GM21367 (cell line): ENCODE measurements around the gene LCN6.

Experiments used
- ATAC-seq: cut with Tn5 transposase; IDR thresholded peaks from one replicate; pipeline ENCODE4 v1.9.1; 2021; ENCODE audit not compliant: unreplicated experiment

Gene LCN6

DNA sequence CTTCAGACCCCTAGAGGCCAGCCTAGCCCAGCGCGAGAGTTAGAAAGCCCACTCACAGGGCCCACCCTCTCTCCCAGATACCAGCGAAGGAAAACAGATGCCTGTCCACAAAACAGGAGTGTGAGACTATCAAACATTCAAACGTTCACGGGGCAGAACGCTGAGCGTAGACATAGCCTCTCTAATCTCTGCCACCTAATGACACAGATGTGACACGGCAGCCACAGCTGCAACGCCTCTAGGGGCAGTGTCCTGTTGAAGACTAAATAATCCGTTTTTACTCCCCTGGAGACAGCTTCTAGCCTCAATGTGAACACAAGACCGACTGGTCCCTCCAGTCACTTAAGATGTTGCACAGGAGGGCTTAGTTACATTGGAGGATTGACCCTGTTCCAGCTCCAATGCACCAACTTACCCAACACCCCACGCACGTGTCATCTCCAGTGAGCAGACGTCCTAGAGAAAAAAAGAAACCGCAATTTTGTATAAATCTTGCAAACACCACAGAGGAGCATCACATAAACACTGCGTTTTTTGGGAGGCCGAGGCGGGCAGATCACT, 21.6 kb downstream of the LCN6 start:
- no peak for ATAC-seq

DNA sequence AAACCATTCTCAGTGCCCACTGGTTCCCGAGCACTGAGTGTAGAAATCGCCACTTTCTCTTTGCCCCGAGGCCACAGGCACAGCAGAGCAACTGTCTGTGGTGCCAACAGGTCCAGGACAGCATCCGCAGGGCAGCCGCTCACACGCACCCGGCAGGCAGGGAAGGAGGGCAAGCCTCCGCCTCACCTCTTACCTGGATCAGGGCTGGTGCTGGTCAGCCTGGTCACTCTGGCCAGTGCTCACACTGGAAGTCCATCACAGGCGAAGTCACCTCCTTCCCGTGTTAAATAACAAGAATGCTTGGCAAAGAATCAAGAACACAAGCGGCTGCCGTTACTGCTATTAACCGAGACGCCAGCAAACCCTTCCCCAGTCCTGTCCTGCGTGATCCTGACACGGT, 22.2 kb downstream of the LCN6 start:
- ATAC-seq, result no peak

DNA sequence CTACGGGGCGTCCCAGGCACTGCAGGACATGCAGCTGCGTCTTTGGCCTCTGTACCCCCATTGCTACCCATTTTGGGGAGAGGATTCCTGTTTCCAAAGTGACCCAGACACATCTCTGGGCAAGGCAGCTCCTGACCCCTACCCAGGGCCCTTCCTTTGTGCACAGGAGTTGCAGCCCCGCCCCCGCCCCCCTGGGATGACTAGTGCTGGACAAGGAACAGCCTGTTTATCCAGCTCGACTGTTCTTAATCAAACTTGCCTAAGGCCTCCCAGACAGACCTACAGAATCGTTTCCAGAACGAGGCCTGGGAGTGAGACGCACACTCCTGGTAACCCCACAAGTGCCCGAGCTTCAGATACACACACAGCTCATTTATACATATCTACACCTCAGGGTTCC, 22.7 kb downstream of the LCN6 start:
- no peak for ATAC-seq

DNA sequence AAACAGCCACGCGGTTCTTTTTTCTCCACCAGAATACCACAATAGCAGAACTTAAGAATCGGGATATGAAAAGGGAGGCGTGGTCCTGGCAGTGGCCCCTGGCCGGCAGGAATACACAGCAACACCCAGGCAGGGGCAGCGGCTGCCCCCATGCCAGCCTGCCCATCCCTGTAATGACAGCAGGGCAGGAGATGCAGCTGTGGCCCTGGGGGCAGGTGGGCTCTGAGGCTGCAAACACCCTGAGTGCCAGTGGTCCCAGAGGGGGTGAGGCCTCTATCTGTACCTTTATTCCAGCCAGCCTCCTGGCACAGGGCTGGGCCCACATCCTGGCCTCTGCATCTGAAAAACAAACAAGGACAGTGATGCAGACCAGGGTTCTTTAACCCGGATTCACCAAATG, 23.6 kb downstream of the LCN6 start:
- ATAC-seq, result no peak

DNA sequence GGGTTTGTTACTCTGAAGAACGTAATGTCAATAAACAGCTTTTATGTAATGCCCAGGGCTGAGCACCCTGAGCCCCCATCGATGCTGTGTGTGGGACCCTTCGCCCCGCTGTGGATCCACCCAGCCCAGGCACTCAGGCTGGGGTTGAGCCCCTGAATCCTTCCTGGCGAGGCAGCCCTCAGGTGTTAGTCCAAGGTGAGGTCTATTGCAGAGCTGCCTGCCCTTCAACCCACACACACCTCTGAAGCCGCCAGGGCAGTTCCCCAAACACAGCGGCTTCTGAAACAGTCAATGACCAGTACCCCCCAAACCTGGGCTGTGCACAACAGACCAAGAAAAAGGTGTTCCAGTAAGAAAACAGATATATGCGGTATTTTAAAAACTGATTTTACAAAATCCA, 24.3 kb downstream of the LCN6 start:
- no peak for ATAC-seq

DNA sequence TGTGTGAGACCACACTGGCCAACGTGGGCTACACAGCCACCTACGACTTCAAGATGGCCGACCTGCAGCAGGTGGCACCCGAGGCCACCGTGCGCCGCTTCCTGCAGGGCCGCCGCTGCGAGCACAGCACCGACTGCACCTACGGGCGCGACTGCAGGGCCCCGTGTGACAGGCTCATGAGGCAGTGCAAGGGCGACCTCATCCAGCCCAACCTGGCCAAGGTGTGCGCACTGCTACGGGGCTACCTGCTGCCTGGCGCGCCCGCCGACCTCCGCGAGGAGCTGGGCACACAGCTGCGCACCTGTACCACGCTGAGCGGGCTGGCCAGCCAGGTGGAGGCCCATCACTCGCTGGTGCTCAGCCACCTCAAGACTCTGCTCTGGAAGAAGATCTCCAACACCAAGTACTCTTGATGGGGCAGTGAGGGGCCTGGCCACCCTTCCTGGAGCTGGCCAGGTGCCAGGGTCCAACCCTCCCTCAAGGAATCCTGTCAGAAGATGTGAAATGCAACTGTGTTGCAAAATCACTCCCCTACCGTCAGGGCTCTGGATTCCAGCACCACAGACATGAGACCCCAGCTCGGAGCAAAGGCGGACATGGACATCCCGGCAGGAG, 24.9 kb downstream of the LCN6 start:
- no peak for ATAC-seq

DNA sequence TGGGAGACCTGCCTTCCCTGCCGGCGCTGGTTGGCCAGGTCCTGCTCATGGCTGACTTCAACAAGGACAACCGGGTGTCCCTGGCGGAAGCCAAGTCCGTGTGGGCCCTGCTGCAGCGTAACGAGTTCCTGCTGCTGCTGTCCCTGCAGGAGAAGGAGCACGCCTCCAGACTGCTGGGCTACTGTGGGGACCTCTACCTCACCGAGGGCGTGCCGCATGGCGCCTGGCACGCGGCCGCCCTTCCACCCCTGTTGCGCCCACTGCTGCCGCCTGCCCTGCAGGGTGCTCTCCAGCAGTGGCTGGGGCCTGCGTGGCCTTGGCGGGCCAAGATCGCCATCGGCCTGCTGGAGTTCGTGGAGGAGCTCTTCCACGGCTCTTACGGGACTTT, 25.4 kb downstream of the LCN6 start:
- ATAC-seq, result no peak

DNA sequence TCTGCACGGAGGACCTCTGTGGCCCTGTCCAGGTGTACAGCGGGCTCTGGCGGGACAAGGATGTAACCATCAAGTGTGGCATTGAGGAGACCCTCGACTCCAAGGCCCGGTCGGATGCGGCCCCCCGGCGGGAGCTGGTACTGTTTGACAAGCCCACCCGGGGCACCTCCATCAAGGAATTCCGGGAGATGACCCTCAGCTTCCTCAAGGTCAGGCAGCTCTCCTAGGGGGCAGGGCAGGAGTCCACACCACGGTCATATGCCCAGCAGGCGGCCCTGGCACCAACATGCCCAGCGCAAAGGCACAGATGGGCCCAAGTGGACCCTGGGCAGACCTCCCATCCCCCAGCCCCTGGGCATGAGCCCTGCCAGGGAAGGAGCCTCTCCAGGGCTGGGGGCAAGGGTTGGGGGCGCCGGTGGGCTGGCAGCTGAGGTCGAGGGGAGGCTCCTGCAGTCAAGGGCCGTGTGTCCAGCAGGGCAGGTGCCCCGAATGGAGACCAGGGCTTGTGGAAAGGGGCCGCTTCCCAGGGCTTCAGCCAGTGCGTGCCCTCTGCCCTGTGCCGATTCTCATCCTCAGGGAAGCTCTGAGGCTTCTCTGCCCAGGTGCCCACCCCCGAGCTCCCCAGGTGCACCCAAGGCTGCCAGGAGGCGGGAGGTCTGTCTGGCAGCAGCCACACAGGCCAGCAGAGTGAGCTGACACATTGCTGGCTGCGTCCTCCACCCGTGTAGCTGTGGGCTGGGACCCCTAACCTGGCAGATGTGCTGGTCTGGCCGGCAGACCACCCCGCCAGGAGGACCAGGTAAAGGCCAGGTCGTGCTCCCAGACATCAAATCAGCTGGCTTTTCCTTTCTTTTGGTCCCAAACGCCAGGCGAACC, 26.0 kb downstream of the LCN6 start:
- ATAC-seq, result no peak

DNA sequence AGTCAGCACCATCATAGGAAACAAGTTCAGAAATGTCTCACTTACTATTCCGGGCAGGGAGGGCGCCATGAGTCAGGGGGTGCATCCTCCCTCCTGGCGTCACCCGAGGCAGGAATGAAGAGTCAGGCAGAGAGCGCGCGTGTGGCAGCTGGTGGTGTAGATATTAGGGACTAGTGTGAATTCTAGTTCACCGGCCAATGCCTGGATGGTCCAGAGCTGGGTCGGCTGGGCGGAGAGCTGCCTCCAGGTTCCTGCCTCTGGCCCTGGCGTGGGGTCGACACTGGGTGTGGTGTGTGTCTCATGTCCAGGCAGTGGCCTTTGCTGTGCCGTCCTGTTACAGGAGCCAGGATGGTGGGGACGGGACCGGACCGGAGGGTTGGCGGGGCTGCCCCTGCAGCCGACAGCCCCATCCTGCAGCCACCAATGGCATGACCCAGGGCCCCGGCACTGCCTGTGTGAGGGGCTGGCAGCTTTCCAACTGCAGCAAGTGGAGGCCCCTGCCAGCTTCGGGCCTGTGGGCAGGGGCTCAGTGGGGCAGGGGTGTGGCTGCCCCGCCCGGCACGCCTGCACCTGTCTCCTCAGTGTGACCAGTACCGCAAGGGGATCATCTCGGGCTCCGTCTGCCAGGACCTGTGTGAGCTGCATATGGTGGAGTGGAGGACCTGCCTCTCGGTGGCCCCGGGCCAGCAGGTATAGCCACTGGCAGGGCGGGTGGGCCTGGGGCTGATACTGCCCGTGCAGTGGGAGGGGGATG, 26.8 kb downstream of the LCN6 start:
- ATAC-seq, result no peak

DNA sequence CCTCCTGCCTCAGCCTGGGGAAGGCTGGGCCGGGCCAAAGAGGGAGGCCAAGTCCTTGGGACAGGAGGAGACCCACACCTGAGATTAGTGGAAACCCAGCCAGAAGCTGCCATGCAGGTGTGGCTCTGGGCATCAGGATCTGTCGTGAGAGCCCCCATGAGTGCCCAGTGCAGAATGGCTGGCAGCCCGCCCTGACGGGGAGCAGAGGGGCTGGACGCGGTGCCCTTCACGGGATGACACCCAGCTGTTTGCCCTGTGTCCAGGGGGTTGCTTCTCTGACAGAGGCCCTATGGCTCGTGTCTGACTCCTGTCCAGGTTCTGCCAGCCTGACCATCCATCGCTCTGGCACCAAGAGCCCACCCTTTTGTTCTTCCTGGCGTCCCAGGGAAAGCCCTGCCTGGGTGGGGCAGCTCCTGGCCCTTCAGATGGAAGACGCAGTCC, 27.4 kb downstream of the LCN6 start:
- no peak for ATAC-seq

DNA sequence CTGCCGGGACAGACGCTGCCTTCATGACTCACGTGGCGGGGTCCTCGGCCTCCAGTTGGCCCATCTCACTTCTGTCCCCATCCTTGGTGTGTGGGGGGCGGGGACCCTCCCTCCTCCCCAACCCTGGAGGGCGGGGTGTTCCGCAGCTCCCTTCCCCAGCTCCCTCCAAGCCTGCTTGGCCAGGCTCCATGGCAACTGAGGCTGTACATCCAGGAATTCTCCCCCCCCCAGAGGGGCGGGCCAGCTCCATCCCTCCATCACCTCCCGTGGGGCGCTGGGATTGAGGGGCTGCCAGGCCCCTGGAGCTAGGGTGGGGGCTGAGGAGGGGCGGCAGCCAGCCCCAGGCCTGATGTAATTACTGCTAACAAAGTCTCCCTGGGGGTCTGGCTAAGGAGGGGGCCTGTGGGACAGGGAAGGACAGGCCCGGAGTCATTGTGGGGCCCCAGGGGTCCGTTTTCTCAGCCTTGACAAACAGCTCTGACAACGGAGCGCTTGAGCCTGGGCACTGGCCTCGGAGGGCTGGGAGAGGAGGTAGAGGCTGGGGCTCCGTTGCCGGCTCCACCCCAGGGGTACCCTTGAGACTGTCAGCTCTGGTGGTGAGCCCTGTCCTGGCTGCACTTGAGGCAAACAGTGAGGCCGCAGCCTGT, 28.0 kb downstream of the LCN6 start:
- no peak for ATAC-seq

DNA sequence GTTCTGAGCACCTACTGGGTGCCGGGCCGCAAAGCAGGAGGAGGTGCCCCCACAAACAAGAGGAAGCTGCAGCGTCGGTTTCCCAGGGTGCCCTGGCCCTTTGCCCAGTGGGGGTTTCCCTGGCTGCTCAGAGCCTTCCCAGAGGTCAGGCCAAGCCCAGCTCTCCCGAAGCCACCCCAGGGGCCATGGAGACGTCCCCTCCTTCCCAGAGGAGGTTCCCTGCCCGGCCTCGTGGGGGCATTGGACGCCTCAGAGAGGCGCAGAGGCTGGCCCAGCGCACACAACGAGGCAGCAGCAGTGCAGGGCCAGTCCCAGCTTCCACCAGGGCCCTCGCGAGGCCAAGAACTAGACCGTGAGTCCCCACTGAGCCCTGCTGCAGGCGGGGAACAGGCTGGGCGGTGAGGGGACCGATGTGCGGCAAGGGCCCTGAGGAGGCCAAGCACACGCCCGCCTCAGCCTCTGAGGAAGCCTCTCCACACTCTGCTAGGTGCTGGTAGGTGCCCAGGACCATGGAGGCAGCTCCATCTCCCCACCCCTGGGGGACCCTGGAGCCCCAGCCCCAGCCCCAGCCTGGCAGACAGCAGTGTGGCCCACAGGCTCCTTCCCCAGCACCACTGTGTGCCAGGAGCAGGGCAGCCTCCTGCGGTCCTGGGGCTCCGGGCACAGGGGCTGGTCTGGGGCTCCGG, 29.0 kb downstream of the LCN6 start:
- ATAC-seq, result no peak

DNA sequence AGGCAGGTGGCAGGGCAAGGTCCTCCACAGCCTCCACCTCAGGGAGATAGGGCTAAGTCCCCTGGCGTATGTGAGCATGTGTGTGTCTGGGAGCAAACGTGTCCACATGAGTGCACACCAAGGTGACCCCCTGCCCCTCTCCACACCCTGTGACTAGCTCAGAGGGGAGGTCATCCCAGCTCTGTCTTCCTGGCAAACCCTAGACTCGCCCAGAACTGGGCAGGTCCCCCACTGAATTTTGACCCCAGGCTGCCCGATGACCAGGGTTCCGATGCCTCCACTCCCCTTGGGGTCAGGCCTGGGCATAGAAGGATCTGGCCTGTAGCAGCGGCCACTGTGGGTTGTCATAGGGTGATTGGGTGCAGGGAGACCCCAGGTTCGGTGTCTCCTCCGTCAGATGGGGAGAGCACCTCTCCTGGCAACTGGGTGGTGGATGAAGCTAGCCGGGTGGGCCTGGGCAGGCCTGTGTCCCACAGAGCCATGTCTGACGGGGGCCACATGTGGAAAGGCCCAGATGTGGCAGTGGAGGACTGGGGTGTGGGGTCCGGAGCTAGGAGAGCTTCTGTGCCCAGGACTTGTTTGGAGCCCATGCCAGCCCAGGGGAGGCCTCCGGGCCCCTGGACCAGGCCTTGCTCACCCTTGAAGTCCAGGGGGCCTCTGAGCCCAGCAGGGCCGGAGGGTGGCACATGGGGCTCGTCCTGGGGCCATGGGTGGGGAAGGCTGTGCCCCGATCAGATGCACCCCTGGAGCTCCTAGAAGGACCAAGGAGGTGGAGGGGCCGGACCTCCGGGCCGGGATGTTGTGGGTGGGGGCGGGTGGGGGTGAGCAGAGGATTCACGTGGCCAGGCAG, 29.8 kb downstream of the LCN6 start:
- ATAC-seq, result no peak

DNA sequence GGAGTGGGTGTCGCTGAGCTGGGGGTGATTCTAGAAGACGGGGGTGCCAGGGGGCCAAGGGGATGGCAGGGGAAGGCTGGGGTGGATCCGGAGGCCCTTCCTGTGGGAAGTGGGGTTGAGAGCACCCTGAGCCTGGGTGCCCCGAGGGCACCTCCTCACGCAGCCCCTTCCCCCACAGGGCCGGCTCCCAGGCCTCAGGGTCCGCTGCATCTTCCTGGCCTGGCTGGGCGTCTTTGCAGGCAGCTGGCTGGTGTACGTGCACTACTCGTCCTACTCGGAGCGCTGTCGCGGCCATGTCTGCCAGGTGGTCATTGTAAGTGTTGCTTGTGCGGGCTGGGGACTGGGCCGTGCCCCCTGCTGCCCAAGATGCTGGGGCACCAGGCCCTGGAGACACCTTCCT, 30.9 kb downstream of the LCN6 start:
- no peak for ATAC-seq

DNA sequence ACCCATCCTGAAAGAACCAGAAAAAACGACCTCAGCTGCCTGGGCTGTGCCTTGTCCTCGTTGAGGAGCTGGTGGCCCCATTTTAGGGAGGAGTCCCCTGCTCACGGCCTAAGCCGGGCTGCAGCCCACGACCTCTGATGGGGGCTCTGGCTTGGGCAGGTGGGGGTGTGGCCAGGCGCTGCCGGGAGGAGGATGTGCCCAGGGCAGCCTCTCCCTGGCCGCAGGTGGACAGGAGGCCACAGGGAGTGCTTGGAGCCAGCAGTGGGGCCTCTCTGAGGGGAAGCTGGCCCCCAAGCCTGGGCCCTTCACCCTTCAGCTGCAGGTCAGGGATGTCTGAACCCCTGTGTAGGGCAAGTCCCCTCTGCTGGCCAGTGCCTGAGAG, 33.4 kb downstream of the LCN6 start:
- ATAC-seq, result no peak

DNA sequence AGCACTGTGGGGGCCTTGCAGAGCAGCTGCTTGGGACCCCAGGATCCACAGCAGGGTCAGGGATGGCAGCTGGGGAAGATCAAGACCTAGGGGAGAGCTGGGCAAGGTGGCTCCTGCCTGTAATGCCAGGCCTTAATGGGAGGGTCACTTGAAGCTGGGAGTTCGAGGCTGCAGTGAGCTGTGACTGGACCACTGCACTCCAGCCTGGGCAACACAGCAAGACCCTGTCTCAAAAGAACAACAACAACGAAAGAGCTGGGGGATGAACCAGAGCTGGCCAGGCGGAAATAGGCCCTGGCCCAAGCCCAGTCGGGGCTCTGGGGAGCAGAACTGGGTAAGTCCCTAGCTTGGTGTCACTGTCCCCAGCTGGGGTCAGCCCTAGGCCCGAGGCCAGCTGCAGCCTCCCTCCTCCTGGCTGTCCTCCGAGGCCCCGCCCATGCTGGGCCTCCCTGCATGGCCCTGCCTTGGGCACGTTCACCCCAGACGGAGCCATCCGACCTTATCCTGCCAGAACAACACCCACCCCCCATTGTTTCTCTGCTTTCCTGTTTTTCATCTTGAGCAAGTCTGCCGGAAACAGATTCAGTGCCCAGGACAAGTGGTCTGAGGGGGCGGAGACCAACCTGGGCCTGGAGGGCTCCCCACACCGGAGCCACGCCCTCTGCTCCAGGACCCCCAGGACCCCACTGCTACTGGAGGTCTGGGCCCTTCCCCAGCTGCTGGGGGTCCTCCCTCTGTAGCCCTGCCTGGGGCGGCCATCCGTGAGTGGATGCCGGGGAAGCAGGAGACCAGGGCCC, 34.0 kb downstream of the LCN6 start:
- no peak for ATAC-seq

DNA sequence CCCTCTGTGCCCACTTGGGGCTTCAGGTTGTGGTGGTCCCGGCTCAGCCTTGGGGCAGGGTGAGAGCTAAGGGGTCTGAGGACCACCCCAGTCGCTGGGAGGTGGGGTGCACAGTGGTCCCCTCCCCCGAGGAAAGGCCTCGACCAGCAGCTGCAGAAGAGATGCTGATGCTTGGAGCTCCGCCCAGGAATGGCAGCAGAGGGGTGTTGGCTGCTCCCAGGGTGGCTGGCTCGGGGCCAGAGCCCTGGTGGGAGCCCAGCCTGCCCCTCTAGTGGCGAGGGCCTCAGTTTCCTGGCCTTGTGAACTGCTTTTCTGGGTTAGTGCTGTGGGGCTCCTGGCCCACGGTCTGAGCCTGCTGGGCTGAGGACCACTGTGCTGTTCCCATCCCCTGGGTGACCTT, 34.8 kb downstream of the LCN6 start:
- no peak for ATAC-seq

DNA sequence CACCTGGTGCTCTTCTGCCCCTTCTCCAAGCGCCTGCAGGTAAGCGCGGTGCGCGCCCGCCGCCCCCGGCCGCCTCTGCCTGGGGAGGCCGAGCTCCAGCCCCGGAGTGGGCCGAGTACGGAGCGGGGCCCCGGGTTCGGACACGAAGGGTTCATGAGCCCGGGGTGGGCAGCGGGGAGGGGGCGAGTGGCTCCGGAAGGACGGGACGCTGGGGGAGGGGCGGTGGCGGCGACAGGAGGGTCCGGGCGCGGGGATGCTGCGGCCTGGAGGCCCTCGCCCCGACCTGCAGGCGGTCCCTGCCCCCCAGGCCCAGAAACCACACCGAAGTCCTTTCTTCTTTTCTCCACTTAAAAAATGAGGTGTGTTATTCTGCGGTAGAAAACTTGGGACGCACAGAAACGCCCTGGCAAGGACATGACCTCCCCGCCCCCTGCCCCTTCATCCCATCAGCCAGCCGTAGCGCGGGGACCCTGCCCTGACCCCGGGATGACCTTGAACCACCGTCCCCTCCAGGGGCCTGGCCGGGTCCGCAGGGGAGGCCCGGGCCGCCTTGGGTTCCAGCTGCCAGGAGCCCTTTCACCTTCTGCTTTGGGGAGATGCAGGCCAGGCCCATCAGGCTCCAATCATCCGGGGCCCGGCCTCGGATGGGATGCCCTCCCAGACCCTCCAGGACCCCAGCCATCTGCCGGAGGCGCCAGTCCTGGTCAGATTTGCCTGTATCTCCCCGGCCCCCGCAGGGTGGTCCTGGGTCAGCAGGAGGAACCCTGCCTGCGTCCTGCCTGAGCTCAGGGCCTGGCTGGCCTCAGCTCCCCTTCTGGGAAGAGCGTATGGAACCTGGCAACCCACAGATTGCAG, 35.4 kb downstream of the LCN6 start:
- no peak for ATAC-seq
